Brain microvascular endothelial cell (primary cell): ENCODE data around the gene ID2.

Experiments
- DNase-seq: peaks from one replicate; pipeline ENCODE4 v3.0.0-alpha.2; 2020
- H3K27ac ChIP-seq: fragments of 250-450 bp; sonication (Bioruptor Pico); 2 replicates; pipeline ENCODE4 v1.5.1; 2020; ENCODE audit warnings: mild to moderate bottlenecking, moderate library complexity
- H3K27me3 ChIP-seq: fragments of 250-450 bp; sonication (Bioruptor Pico); replicated peaks from 2 replicates; pipeline ENCODE4 v1.5.1; 2020; ENCODE audit warnings: mild to moderate bottlenecking
- H3K36me3 ChIP-seq: fragments of 250-450 bp; sonication (Bioruptor Pico); replicated peaks from 2 replicates; pipeline ENCODE4 v1.5.1; 2020; ENCODE audit warnings: mild to moderate bottlenecking
- H3K4me3 ChIP-seq: 2 replicates; pipeline ENCODE4 v1.5.1; 2011; ENCODE audit warnings: low read depth, mild to moderate bottlenecking, control low read depth, low read length, moderate library complexity
- in situ Hi-C: cut with HindIII; loops from 2 replicates; pipeline ENCODE4 v1.10.0; 2017; ENCODE audit warnings: low sequenced_read_pairs, low pct_ligation_motif_present
- TF ChIP-seq, protein P1 (sequence below): IDR thresholded peaks from 2 replicates; pipeline ENCODE4 v1.5.1; 2011; ENCODE audit warnings: low read depth, mild to moderate bottlenecking, moderate library complexity, low read length, control low read depth, inconsistent platforms; ENCODE audit errors: missing control alignments

ID2 gene

DNA sequence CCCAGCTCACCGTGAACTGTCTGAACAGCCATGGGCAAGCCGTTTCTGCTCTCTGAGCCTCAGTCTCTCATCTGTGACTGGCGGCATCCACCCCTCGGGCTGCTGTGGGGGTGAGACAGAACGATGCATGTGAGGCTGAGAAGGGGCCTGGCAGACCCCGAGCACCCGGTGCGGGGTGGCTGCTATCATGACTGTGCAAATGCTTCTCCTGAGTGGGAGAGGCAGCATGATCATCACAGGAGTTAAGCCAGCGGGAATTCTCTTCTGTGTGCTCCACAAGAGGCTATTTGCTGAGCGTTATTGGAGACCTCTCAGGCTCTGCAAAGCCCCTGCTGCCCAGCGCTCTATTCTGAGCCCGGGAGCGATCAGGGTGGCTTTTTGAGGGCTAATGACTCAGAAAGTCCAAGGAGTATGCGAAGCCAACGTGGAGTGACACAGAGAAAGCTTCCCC, 45.8 kb upstream of the ID2 start:
- H3K4me3 ChIP-seq, result no peak overlapping the region
- in situ Hi-C loops, result no loop called here
- no peaks in the 10 kb centered on the region for H3K36me3 ChIP-seq
- no peak overlapping the region for H3K27ac ChIP-seq
- H3K27me3 ChIP-seq, result no peaks in the 10 kb centered on the region
- no peak for DNase-seq
- TF ChIP-seq, protein P1, sequence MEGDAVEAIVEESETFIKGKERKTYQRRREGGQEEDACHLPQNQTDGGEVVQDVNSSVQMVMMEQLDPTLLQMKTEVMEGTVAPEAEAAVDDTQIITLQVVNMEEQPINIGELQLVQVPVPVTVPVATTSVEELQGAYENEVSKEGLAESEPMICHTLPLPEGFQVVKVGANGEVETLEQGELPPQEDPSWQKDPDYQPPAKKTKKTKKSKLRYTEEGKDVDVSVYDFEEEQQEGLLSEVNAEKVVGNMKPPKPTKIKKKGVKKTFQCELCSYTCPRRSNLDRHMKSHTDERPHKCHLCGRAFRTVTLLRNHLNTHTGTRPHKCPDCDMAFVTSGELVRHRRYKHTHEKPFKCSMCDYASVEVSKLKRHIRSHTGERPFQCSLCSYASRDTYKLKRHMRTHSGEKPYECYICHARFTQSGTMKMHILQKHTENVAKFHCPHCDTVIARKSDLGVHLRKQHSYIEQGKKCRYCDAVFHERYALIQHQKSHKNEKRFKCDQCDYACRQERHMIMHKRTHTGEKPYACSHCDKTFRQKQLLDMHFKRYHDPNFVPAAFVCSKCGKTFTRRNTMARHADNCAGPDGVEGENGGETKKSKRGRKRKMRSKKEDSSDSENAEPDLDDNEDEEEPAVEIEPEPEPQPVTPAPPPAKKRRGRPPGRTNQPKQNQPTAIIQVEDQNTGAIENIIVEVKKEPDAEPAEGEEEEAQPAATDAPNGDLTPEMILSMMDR, result no peak

DNA sequence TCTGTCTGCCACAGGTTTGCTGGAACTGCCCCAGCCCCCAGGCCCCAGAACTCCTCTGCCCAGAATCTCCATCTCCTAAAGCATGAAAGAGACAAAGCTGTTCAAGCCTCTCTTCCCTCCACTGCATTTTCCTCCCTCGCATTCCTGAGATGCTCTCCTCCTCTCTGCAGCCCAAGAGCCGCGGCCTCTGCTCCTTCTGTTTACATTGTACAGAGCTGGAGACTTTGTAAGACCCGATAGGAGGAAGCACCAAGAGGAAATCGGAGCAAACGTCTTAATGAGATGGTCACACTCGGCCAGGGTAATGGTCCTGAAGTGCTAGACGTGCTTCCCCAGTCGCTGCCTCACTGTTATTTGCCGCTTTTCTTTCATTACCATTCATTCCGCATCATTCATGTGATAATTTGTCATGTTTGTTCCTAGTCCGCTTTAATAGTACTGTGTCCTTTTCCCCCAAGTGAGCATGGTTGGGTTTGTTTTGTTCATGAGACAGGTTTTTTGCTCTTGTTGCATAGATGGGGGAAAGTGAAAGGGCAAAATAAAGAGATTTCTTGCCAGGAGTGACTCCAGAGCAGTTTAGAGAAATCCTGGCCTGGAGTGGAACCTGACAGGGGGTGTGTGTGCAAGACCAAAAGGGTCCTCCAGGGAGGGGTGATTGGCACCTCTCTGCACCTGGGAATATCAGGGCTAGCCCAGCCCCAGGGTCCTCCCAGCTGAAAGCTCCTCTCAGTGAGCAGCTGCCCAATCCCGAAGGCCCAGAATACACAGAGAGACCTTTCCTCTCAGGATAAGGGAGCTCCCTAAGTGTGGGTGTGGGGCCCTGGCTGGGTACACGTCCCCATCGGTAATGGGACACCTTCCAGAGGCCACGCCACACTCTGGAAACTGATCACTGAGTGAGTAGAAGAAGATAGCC, 44.9 kb upstream of the ID2 start:
- in situ Hi-C loops, result no loop called here
- peak; percentile 11 for DNase-seq
- TF ChIP-seq, protein P1, result no peak
- Histone ChIP-seq H3K27ac (no peak overlapping the region), H3K27me3 (no peaks in the 10 kb centered on the region), H3K36me3 (no peaks in the 10 kb centered on the region), H3K4me3 (no peak overlapping the region)

DNA sequence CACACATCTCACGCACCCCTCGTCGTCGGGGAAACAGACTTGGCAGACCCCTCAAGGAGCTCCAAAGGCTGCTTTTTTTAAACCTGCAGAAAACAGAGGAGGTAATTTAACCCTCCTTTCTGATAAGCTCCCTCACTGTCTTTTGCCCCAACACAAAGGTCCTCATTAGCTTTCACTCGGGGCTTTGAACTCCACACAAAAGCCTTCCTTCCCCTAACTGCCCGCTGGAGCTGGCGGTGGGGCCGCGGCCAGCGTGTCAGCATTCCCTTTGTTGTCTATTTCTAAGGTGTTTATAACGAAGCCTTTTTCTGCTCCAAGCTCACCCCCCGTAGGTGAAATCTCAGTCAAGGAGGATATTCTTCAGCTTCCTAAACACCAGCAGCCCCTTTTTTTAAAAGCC, 43.5 kb upstream of the ID2 start:
- no peak overlapping the region for H3K27ac ChIP-seq
- DNase-seq, result no peak
- in situ Hi-C loops, result no loop called here
- TF ChIP-seq, protein P1, result no peak
- no peak overlapping the region for H3K4me3 ChIP-seq
- no peaks in the 10 kb centered on the region for H3K27me3 ChIP-seq
- H3K36me3 ChIP-seq, result no peaks in the 10 kb centered on the region

DNA sequence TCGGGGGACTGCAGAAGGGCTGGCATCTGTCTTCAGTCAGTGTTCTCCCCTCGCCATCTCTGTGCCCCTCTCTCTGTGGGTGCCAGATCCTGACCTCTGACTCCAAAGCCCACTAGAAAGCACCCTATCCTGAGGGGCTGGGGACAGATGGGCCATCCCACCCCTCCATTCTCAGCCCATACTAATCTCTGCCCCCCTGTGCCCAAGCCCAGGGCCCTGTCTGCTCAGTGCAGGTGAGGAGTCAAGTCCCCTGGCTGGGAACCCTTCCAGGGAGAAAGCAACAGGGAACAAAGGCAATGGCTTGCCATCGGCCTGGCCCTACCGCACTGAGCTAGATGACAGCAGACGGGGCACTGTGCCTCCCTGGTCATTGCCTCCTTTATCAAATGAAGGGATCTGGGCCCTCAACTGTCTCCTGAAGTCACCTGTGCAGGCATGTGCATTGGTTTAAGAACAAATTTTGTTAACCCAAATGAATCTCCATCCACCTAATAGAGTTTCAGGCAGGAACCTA, 42.7 kb upstream of the ID2 start:
- TF ChIP-seq, protein P1, result no peak
- in situ Hi-C loops, result no loop called here
- DNase-seq, result no peak
- H3K27ac ChIP-seq, result no peak overlapping the region
- H3K4me3 ChIP-seq, result no peak overlapping the region
- H3K36me3 ChIP-seq, result no peaks in the 10 kb centered on the region
- no peaks in the 10 kb centered on the region for H3K27me3 ChIP-seq

DNA sequence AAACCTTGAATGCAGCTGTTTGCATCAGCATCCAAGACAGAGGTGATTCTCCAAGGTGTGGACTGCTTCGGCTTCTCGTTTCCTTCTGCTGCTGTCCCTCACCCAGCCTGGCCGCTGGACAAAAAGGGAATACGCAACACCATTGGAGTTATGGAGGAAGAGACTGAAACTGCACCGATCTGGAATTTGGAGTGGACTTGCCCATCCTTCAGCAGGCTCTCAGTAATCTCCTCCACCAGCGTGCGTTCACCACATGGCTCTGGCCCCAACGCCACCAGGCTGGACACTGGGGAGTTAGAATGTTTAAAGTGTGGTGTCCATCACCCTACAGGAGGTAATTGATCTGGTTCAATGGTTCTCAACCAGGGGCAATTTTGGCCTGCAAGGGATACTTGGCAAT, 41.4 kb upstream of the ID2 start:
- TF ChIP-seq, protein P1, result no peak
- Histone ChIP-seq H3K27ac (no peak overlapping the region), H3K27me3 (no peaks in the 10 kb centered on the region), H3K36me3 (no peaks in the 10 kb centered on the region), H3K4me3 (no peak overlapping the region)
- no peak for DNase-seq
- in situ Hi-C loops, result no loop called here
